Liver (tissue), 9 donors: ENCODE measurements around the gene PLP2. TPM values are rescaled to one million over a fixed set of nuclear protein-coding genes. Genes with fewer than 3 reads are reported as not detected.

ENCODE experiments used
- DNase-seq: peaks from one replicate; pipeline ENCODE4 v3.0.0-alpha.2; 2017; ENCODE audit warnings: low spot score
- H3K27ac ChIP-seq, 2 donors: one replicate each; pipeline ENCODE4 v1.7.0; 2013; ENCODE audit warnings: inconsistent platforms in 2 of 2, low read length in 2 of 2, control low read depth in 1 of 2, low read depth in 1 of 2, mild to moderate bottlenecking in 1 of 2
- H3K27me3 ChIP-seq, 4 donors: one replicate each; pipeline versions ENCODE4 v1.6.1 to v1.7.0; 2013; ENCODE audit warnings: low read length in 3 of 4, inconsistent platforms in 1 of 4, mild to moderate bottlenecking in 1 of 4, moderate library complexity in 1 of 4; ENCODE audit not compliant: control insufficient read depth in 4 of 4, insufficient read depth in 4 of 4
- H3K36me3 ChIP-seq, 4 donors: one replicate each; pipeline versions ENCODE4 v1.6.1 to v1.7.0; 2013; ENCODE audit warnings: low read length in 3 of 4, mild to moderate bottlenecking in 3 of 4, low read depth in 1 of 4, moderate library complexity in 1 of 4; ENCODE audit not compliant: control insufficient read depth in 4 of 4, insufficient read depth in 3 of 4
- H3K4me1 ChIP-seq, 4 donors: one replicate each; pipeline versions ENCODE4 v1.6.1 to v1.7.0; 2013; ENCODE audit warnings: low read length in 3 of 4, mild to moderate bottlenecking in 3 of 4, moderate library complexity in 1 of 4; ENCODE audit not compliant: control insufficient read depth in 4 of 4, insufficient read depth in 4 of 4
- H3K4me3 ChIP-seq, 3 donors: one replicate each; pipeline versions ENCODE4 v1.6.1 to v1.7.0; 2013; ENCODE audit warnings: low read length in 3 of 3, control low read depth in 1 of 3, low read depth in 1 of 3, mild to moderate bottlenecking in 1 of 3
- H3K9ac ChIP-seq, 2 donors: one replicate each; pipeline ENCODE4 v1.7.0; 2013; ENCODE audit warnings: low read length in 2 of 2, mild to moderate bottlenecking in 2 of 2, moderate library complexity in 2 of 2, control low read depth in 1 of 2, low read depth in 1 of 2
- H3K9me3 ChIP-seq, 4 donors: one replicate each; pipeline versions ENCODE4 v1.6.1 to v1.7.0; 2013; ENCODE audit warnings: low read length in 3 of 4; ENCODE audit not compliant: control insufficient read depth in 4 of 4
- EGR1 ChIP-seq, 2 donors: IDR thresholded peaks; 2 replicates each; pipeline ENCODE4 v1.6.1; 2016 to 2018; ENCODE audit warnings: antibody characterized with exemption in 2 of 2, low read depth in 2 of 2
- FOXA1 ChIP-seq: IDR thresholded peaks from 2 replicates; pipeline ENCODE4 v1.6.1; 2016; ENCODE audit warnings: antibody characterized with exemption
- FOXA2 ChIP-seq: IDR thresholded peaks from 2 replicates; pipeline ENCODE4 v1.6.1; 2016; ENCODE audit warnings: antibody characterized with exemption
- GABPA ChIP-seq, 2 donors: IDR thresholded peaks in 1 of 2; conservative IDR thresholded peaks in 1 of 2; 2 replicates each; pipeline ENCODE4 v1.6.1; 2016; ENCODE audit warnings: antibody characterized with exemption in 2 of 2, mild to moderate bottlenecking in 1 of 2, moderate library complexity in 1 of 2
- HNF4A ChIP-seq, 2 donors: conservative IDR thresholded peaks; 2 replicates each; pipeline ENCODE4 v1.6.1; 2016; ENCODE audit warnings: antibody characterized with exemption in 2 of 2, mild to moderate bottlenecking in 2 of 2
- HNF4G ChIP-seq: IDR thresholded peaks from 2 replicates; pipeline ENCODE4 v1.6.1; 2016; ENCODE audit warnings: antibody characterized with exemption
- JUND ChIP-seq, 2 donors: IDR thresholded peaks; 2 replicates each; pipeline ENCODE4 v1.6.1; 2016; ENCODE audit warnings: antibody characterized with exemption in 2 of 2
- NR2F2 ChIP-seq: IDR thresholded peaks from 2 replicates; pipeline ENCODE4 v1.6.1; 2016; ENCODE audit warnings: antibody characterized with exemption
- RAD21 ChIP-seq, 2 donors: IDR thresholded peaks; 2 replicates each; pipeline ENCODE4 v1.6.1; 2016; ENCODE audit warnings: antibody characterized with exemption in 2 of 2, mild to moderate bottlenecking in 2 of 2
- RXRA ChIP-seq, 2 donors: IDR thresholded peaks; 2 replicates each; pipeline ENCODE4 v1.6.1; 2017 to 2018; ENCODE audit warnings: antibody characterized with exemption in 2 of 2, mild to moderate bottlenecking in 1 of 2
- SP1 ChIP-seq: IDR thresholded peaks from 2 replicates; pipeline ENCODE4 v1.6.1; 2018; ENCODE audit warnings: antibody characterized with exemption, mild to moderate bottlenecking
- TAF1 ChIP-seq: conservative IDR thresholded peaks from 2 replicates; pipeline ENCODE4 v1.6.1; 2016; ENCODE audit warnings: antibody characterized with exemption, mild to moderate bottlenecking
- YY1 ChIP-seq: IDR thresholded peaks from 2 replicates; pipeline ENCODE4 v1.6.1; 2016; ENCODE audit warnings: antibody characterized with exemption, mild to moderate bottlenecking
- whole genome bisulfite sequencing: extraction: QIAGEN DNeasy Blood & Tissue Kit; methylation state at CpG from one replicate; pipeline ENCODE4 v1.1.7; 2013; 5-methylcytosine and 5-hydroxymethylcytosine counted together
- polyA plus RNA-seq, 2 donors: library from polyadenylated mRNA; stranded (reverse) in 1 of 2; unstranded in 1 of 2; fragments of 200-250 nt in 1 of 2; fragments of >200 nt in 1 of 2; fragmentation: Nextera tagmentation in 1 of 2; extraction: Ambion mirVana in 1 of 2; gene quantifications; one replicate each; pipeline versions ENCODE4 v1.2.1 to v1.2.3, GENCODE V29; 2013 to 2015
- total RNA-seq, 2 donors: library from RNA; depleted of rRNA; stranded (reverse); fragments of >200 nt; gene quantifications; one replicate each; pipeline ENCODE4 v1.2.3, GENCODE V29; 2014
- TF ChIP-seq, protein P1 (sequence below): IDR thresholded peaks from 2 replicates; pipeline ENCODE4 v1.6.1; 2016; ENCODE audit warnings: antibody characterized with exemption
- TF ChIP-seq, protein P2 (sequence below): IDR thresholded peaks from 2 replicates; pipeline ENCODE4 v1.6.1; 2016; ENCODE audit warnings: antibody characterized with exemption, mild to moderate bottlenecking
- TF ChIP-seq, protein P3 (sequence below): IDR thresholded peaks from 2 replicates; pipeline ENCODE4 v1.6.1; 2016; ENCODE audit warnings: antibody characterized with exemption
- TF ChIP-seq, protein P4 (sequence below): IDR thresholded peaks from 2 replicates; pipeline ENCODE4 v1.6.1; 2016; ENCODE audit warnings: antibody characterized with exemption
- donor health status: healthy.
- donor health status: healthy.
- donor health status: healthy.
- donor health status: healthy.
- donor health status: healthy.

The PLP2 gene
- total and polyA plus RNA-seq, 4 donors = 2.4 to 24.5 (median 14.7) TPM

DNA sequence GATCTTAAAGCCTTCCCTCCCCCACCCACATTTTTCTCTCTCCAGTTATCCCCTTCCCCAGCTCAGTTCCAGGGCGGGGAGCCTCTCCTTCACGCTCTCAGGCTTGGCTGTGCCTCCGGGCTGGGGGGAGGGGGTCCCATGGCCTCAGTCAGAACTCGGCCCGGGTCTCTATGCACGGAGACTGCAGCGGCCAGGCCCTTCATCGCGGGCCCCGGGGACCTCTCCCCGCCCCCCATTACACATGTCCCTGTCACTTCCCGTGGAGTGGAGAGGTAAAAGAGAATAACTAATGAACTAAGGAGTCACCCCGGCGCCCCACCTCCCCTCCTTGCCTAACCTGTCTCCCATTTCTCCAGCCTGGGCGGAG is 15.3 kb downstream of the PLP2 start:
- TF ChIP-seq GABPA (IDR thresholded peaks at IDR 0.05 in 1 of 2, conservative IDR thresholded peaks at IDR 0.05 in 1 of 2) (no peak), YY1 (no peak), JUND (IDR thresholded peaks at IDR 0.05) (no peak), EGR1 (IDR thresholded peaks at IDR 0.05; ENCODE audit: low read depth in 2 of 2) (no peak), NR2F2 (no peak), FOXA2 (no peak), SP1 (no peak), FOXA1 (no peak), HNF4A (conservative IDR thresholded peaks at IDR 0.05) (no peak), RXRA (IDR thresholded peaks at IDR 0.05) (no peak), RAD21 (IDR thresholded peaks at IDR 0.05) (no peak), TAF1 (no peak), HNF4G (no peak)
- TF ChIP-seq, protein P1, sequence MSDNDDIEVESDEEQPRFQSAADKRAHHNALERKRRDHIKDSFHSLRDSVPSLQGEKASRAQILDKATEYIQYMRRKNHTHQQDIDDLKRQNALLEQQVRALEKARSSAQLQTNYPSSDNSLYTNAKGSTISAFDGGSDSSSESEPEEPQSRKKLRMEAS = no peak
- TF ChIP-seq, protein P2, sequence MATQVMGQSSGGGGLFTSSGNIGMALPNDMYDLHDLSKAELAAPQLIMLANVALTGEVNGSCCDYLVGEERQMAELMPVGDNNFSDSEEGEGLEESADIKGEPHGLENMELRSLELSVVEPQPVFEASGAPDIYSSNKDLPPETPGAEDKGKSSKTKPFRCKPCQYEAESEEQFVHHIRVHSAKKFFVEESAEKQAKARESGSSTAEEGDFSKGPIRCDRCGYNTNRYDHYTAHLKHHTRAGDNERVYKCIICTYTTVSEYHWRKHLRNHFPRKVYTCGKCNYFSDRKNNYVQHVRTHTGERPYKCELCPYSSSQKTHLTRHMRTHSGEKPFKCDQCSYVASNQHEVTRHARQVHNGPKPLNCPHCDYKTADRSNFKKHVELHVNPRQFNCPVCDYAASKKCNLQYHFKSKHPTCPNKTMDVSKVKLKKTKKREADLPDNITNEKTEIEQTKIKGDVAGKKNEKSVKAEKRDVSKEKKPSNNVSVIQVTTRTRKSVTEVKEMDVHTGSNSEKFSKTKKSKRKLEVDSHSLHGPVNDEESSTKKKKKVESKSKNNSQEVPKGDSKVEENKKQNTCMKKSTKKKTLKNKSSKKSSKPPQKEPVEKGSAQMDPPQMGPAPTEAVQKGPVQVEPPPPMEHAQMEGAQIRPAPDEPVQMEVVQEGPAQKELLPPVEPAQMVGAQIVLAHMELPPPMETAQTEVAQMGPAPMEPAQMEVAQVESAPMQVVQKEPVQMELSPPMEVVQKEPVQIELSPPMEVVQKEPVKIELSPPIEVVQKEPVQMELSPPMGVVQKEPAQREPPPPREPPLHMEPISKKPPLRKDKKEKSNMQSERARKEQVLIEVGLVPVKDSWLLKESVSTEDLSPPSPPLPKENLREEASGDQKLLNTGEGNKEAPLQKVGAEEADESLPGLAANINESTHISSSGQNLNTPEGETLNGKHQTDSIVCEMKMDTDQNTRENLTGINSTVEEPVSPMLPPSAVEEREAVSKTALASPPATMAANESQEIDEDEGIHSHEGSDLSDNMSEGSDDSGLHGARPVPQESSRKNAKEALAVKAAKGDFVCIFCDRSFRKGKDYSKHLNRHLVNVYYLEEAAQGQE = no peak
- TF ChIP-seq, protein P3, sequence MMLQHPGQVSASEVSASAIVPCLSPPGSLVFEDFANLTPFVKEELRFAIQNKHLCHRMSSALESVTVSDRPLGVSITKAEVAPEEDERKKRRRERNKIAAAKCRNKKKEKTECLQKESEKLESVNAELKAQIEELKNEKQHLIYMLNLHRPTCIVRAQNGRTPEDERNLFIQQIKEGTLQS = no peak
- TF ChIP-seq, protein P4, sequence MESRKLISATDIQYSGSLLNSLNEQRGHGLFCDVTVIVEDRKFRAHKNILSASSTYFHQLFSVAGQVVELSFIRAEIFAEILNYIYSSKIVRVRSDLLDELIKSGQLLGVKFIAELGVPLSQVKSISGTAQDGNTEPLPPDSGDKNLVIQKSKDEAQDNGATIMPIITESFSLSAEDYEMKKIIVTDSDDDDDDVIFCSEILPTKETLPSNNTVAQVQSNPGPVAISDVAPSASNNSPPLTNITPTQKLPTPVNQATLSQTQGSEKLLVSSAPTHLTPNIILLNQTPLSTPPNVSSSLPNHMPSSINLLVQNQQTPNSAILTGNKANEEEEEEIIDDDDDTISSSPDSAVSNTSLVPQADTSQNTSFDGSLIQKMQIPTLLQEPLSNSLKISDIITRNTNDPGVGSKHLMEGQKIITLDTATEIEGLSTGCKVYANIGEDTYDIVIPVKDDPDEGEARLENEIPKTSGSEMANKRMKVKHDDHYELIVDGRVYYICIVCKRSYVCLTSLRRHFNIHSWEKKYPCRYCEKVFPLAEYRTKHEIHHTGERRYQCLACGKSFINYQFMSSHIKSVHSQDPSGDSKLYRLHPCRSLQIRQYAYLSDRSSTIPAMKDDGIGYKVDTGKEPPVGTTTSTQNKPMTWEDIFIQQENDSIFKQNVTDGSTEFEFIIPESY = no peak
- H3K4me1 ChIP-seq = peaks cover 2 to 10% (median 6%) of the 10 kb centered on the region in 4 donors
- H3K36me3 ChIP-seq = peaks cover 0 to 3% (median 0%) of the 10 kb centered on the region in 4 donors
- no peaks in the 10 kb centered on the region for H3K9me3 ChIP-seq
- H3K4me3 ChIP-seq = no peak overlapping the region
- no peaks in the 10 kb centered on the region for H3K27me3 ChIP-seq
- peak overlapping the region; percentile 82 to 88 for H3K27ac ChIP-seq
- H3K9ac ChIP-seq = no peak overlapping the region
- DNase-seq = no peak
- WGBS = 77% methylated on average over 15 of the region's 15 CpGs

DNA sequence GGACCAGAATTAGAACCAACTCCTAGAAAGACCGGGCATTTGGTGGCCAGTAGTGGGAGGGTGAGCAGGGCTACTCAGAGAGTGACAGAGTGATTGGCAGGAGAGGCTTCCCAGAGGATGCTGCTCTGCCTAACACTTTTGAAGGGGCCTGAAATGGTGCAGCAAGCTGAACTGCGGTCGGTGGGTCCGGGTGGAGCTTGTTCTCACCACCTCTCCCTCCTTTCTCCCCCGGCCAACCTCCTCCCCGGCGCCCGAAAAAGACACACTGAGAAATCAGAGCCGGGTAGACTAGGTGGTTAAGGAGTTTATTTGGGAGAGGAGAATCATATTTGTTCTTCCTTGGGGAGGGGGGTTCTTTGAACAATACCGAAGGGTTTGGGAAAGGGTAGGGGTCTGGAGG is 15.8 kb downstream of the PLP2 start:
- H3K4me3 ChIP-seq = no peak overlapping the region
- H3K36me3 ChIP-seq = no peaks in the 10 kb centered on the region
- no peak overlapping the region for H3K27ac ChIP-seq
- no peak for DNase-seq
- H3K9me3 ChIP-seq = no peaks in the 10 kb centered on the region
- no peaks in the 10 kb centered on the region for H3K27me3 ChIP-seq
- 77% methylated on average over 10 of the region's 10 CpGs for whole genome bisulfite sequencing
- peaks cover 2 to 10% (median 6%) of the 10 kb centered on the region in 4 donors for H3K4me1 ChIP-seq
- TF ChIP-seq, protein P4 = no peak
- TF ChIP-seq RXRA (IDR thresholded peaks at IDR 0.05) (no peak), SP1 (no peak), JUND (IDR thresholded peaks at IDR 0.05) (no peak)
- no peak overlapping the region for H3K9ac ChIP-seq
